Measurements from ENCODE around the gene SCARF2.

Gene SCARF2

GRCh38 chr22:20439928-20440575 is 2.4 kb upstream of the SCARF2 start:
- Mint-ChIP-seq H3K36me3 (peaks cover 23% of the 10 kb centered on the region), H3K4me1 (peaks cover 13% of the 10 kb centered on the region), H3K4me3 (no peak overlapping the region), H3K9me3 (no peaks in the 10 kb centered on the region), H3K27me3 (peaks cover 53% of the 10 kb centered on the region), H3K27ac (peak overlapping the region; percentile 19)
- DNase-seq, result peak; percentile 18
- CTCF ChIA-PET, result no interaction called here

- H3K27ac Mint-ChIP-seq, result no peak overlapping the region
- DNase-seq, result no peak
- H3K4me1 Mint-ChIP-seq, result peaks cover 13% of the 10 kb centered on the region
- CTCF ChIA-PET, result no interaction called here
- peaks cover 21% of the 10 kb centered on the region for H3K36me3 Mint-ChIP-seq
- H3K9me3 Mint-ChIP-seq, result no peaks in the 10 kb centered on the region
- H3K4me3 Mint-ChIP-seq, result no peak overlapping the region
- H3K27me3 Mint-ChIP-seq, result peaks cover 58% of the 10 kb centered on the region
Observed at GRCh38 chr22:20439556-20439927, 1.9 kb upstream of the SCARF2 start.

GRCh38 chr22:20438678-20439492 is 1.3 kb upstream of the SCARF2 start:
- H3K36me3 Mint-ChIP-seq, result peaks cover 15% of the 10 kb centered on the region
- no peak for DNase-seq
- H3K27me3 Mint-ChIP-seq, result peaks cover 65% of the 10 kb centered on the region
- H3K9me3 Mint-ChIP-seq, result no peaks in the 10 kb centered on the region
- CTCF ChIA-PET, result no interaction called here
- H3K4me3 Mint-ChIP-seq, result no peak overlapping the region
- H3K27ac Mint-ChIP-seq, result peak overlapping the region; percentile 43
- peaks cover 13% of the 10 kb centered on the region for H3K4me1 Mint-ChIP-seq

- no peak for DNase-seq
- H3K27me3 Mint-ChIP-seq, result peaks cover 70% of the 10 kb centered on the region
- H3K27ac Mint-ChIP-seq, result peak overlapping the region; percentile 43
- H3K4me3 Mint-ChIP-seq, result no peak overlapping the region
- peaks cover 13% of the 10 kb centered on the region for H3K4me1 Mint-ChIP-seq
- H3K9me3 Mint-ChIP-seq, result no peaks in the 10 kb centered on the region
- peaks cover 15% of the 10 kb centered on the region for H3K36me3 Mint-ChIP-seq
- CTCF ChIA-PET, result no interaction called here
Observed at GRCh38 chr22:20438427-20438677, 727 bp upstream of the SCARF2 start.

- CTCF ChIA-PET, result interaction anchor here (1.2 kb wide), 1 partner anchor 19 kb away, joined by 3 read pairs; no protein-coding TSS in a partner anchor
- DNase-seq, result no peak
- no peak overlapping the region for H3K27ac Mint-ChIP-seq
Observed at GRCh38 chr22:20436768-20437612, 635 bp downstream of the SCARF2 start.

GRCh38 chr22:20436307-20436767 is 1.3 kb downstream of the SCARF2 start:
- H3K36me3 Mint-ChIP-seq, result peaks cover 4% of the 10 kb centered on the region
- no peak for DNase-seq
- H3K27me3 Mint-ChIP-seq, result peaks cover 90% of the 10 kb centered on the region
- H3K27ac Mint-ChIP-seq, result no peak overlapping the region
- CTCF ChIA-PET, result interaction anchor here (1.2 kb wide), 1 partner anchor 18 kb away, joined by 3 read pairs; no protein-coding TSS in a partner anchor
- H3K4me3 Mint-ChIP-seq, result peak overlapping the region; percentile 42
- H3K9me3 Mint-ChIP-seq, result no peaks in the 10 kb centered on the region
- H3K4me1 Mint-ChIP-seq, result peaks cover 18% of the 10 kb centered on the region

More at GRCh38 chr22:20436768-20437612, 635 bp downstream of the SCARF2 start:
- Mint-ChIP-seq H3K9me3 (no peaks in the 10 kb centered on the region), H3K4me1 (peaks cover 15% of the 10 kb centered on the region), H3K4me3 (peak overlapping the region; percentile 42), H3K36me3 (peaks cover 4% of the 10 kb centered on the region), H3K27me3 (peaks cover 84% of the 10 kb centered on the region)

- CTCF ChIA-PET, result interaction anchor here (0.8 to 1.6 kb wide), 4 partner anchors 16 to 21 kb away, joined by 3 to 6 read pairs (median 4); no protein-coding TSS in a partner anchor
- Mint-ChIP-seq H3K27me3 (peaks cover 97% of the 10 kb centered on the region), H3K4me3 (no peak overlapping the region), H3K9me3 (no peaks in the 10 kb centered on the region), H3K4me1 (peaks cover 22% of the 10 kb centered on the region), H3K36me3 (peaks cover 3% of the 10 kb centered on the region), H3K27ac (no peak overlapping the region)
- DNase-seq, result no peak
Observed at GRCh38 chr22:20435436-20436306, 2.0 kb downstream of the SCARF2 start.

- H3K9me3 Mint-ChIP-seq, result no peaks in the 10 kb centered on the region
- peaks cover 30% of the 10 kb centered on the region for H3K4me1 Mint-ChIP-seq
- no peaks in the 10 kb centered on the region for H3K36me3 Mint-ChIP-seq
- DNase-seq, result no peak
- CTCF ChIA-PET, result interaction anchor here (0.8 to 1.6 kb wide), 3 partner anchors 15 to 22 kb away, joined by 3 to 6 read pairs (median 5); no protein-coding TSS in a partner anchor
- no peak overlapping the region for H3K27ac Mint-ChIP-seq
- H3K27me3 Mint-ChIP-seq, result peaks cover 98% of the 10 kb centered on the region
- H3K4me3 Mint-ChIP-seq, result no peak overlapping the region
Observed at GRCh38 chr22:20434773-20435172, 2.9 kb downstream of the SCARF2 start.

GRCh38 chr22:20434264-20434751 is 3.3 kb downstream of the SCARF2 start:
- Mint-ChIP-seq H3K27me3 (peaks cover 98% of the 10 kb centered on the region), H3K4me1 (peaks cover 32% of the 10 kb centered on the region), H3K4me3 (no peak overlapping the region), H3K36me3 (no peaks in the 10 kb centered on the region), H3K9me3 (no peaks in the 10 kb centered on the region), H3K27ac (no peak overlapping the region)
- DNase-seq, result no peak
- CTCF ChIA-PET, result interaction anchor here (0.8 to 1.6 kb wide), 2 partner anchors 20 to 22 kb away, joined by 3 to 6 read pairs; no protein-coding TSS in a partner anchor

GRCh38 chr22:20433686-20434241 is 3.9 kb downstream of the SCARF2 start:
- peaks cover 98% of the 10 kb centered on the region for H3K27me3 Mint-ChIP-seq
- CTCF ChIA-PET, result interaction anchor here (0.8 to 1.6 kb wide), 2 partner anchors 20 to 23 kb away, joined by 3 to 6 read pairs; no protein-coding TSS in a partner anchor

GRCh38 chr22:20433191-20433590 is 4.4 kb downstream of the SCARF2 start:
- H3K9me3 Mint-ChIP-seq, result no peaks in the 10 kb centered on the region
- CTCF ChIA-PET, result interaction anchor here (0.7 kb wide), 1 partner anchor 23 kb away, joined by 3 read pairs; no protein-coding TSS in a partner anchor
- H3K4me3 Mint-ChIP-seq, result no peak overlapping the region
- H3K36me3 Mint-ChIP-seq, result peaks cover 3% of the 10 kb centered on the region
- peaks cover 39% of the 10 kb centered on the region for H3K4me1 Mint-ChIP-seq
- peaks cover 98% of the 10 kb centered on the region for H3K27me3 Mint-ChIP-seq
- DNase-seq, result no peak
- H3K27ac Mint-ChIP-seq, result no peak overlapping the region

More at GRCh38 chr22:20433686-20434241, 3.9 kb downstream of the SCARF2 start:
- H3K27ac Mint-ChIP-seq, result no peak overlapping the region
- no peak for DNase-seq
- peaks cover 3% of the 10 kb centered on the region for H3K36me3 Mint-ChIP-seq
- H3K4me1 Mint-ChIP-seq, result peaks cover 37% of the 10 kb centered on the region
- H3K4me3 Mint-ChIP-seq, result no peak overlapping the region
- no peaks in the 10 kb centered on the region for H3K9me3 Mint-ChIP-seq

GRCh38 chr22:20432244-20432686 is 5.4 kb downstream of the SCARF2 start:
- CTCF ChIA-PET, result interaction anchor here (0.7 kb wide), 1 partner anchor 24 kb away, joined by 3 read pairs; no protein-coding TSS in a partner anchor
- no peak overlapping the region for H3K27ac Mint-ChIP-seq
- H3K36me3 Mint-ChIP-seq, result peaks cover 3% of the 10 kb centered on the region
- no peaks in the 10 kb centered on the region for H3K9me3 Mint-ChIP-seq
- no peak for DNase-seq
- H3K27me3 Mint-ChIP-seq, result peaks cover 99% of the 10 kb centered on the region
- peaks cover 39% of the 10 kb centered on the region for H3K4me1 Mint-ChIP-seq
- peak overlapping the region; percentile 46 for H3K4me3 Mint-ChIP-seq

All from activated naive CD4-positive, alpha-beta T cell treated with anti-CD3 and anti-CD28 coated beads, Interleukin-2, amount 10 ng/mL, durations not matched to agents 7 days and 5 days (primary cell).